ENCODE measurements around the gene SPN. TPM values are rescaled to one million over a fixed set of nuclear protein-coding genes. Genes with fewer than 3 reads are reported as not detected.

Gene SPN
- polyA plus RNA-seq, 1 of the 3 experiments (the other 2 are of a cell fraction) = 0.10 TPM

- ChIA-PET POLR2A (no interaction called here), CTCF (no interaction called here)
- H3F3A ChIP-seq (replicated peaks; ENCODE audit: insufficient read depth) = no peaks in the 10 kb centered on the region
- DNase-seq = no peak
- no peaks in the 10 kb centered on the region for H4K20me1 ChIP-seq (ENCODE audit: insufficient read depth)
- no peak overlapping the region for H2AFZ ChIP-seq (ENCODE audit: low read depth)
- no peaks in the 10 kb centered on the region for H3K27me3 ChIP-seq (ENCODE audit: insufficient read depth)
- TF ChIP-seq RXRA (IDR thresholded peaks at IDR 0.05; ENCODE audit: borderline replicate concordance, low read depth) = no peak
- TF ChIP-seq GABPA (IDR thresholded peaks at IDR 0.05; ENCODE audit: low read depth) = no peak
- TF ChIP-seq USF2 (IDR thresholded peaks at IDR 0.05; ENCODE audit: borderline replicate concordance, low read depth, low read length) = no peak
- TF ChIP-seq REST (IDR thresholded peaks at IDR 0.05; ENCODE audit: low read depth, low read length) = no peak
- no peaks in the 10 kb centered on the region for H3K9me3 ChIP-seq
- no peak overlapping the region for H3K27ac ChIP-seq (ENCODE audit: low read depth in 2 of 2, low read length in 1 of 2)
- no peak overlapping the region for H3K4me2 ChIP-seq
- H3K4me1 ChIP-seq (ENCODE audit: control insufficient read depth in 1 of 2, insufficient read depth in 2 of 2, low read depth in 1 of 2, low read length in 1 of 2) = no peaks in the 10 kb centered on the region
- H3K9ac ChIP-seq = no peak overlapping the region
- H3K36me3 ChIP-seq (replicated peaks in 1 of 2; ENCODE audit: control insufficient read depth in 1 of 2, insufficient read depth in 2 of 2, low read length in 1 of 2) = no peaks in the 10 kb centered on the region
- H3K79me2 ChIP-seq (ENCODE audit: insufficient read depth) = no peaks in the 10 kb centered on the region
- H3K9me2 ChIP-seq = no peaks in the 10 kb centered on the region
- no peak overlapping the region for H3K4me3 ChIP-seq (ENCODE audit: low read depth in 2 of 2, low read length in 1 of 2)
- WGBS (ENCODE audit: low lambda C conversion rate) = 81% methylated on average over 6 of the region's 6 CpGs
Observed at GRCh38 chr16:29658705-29659104, 4.3 kb upstream of the SPN start.

- no peaks in the 10 kb centered on the region for H3K36me3 ChIP-seq (replicated peaks in 1 of 2; ENCODE audit: control insufficient read depth in 1 of 2, insufficient read depth in 2 of 2, low read length in 1 of 2)
- DNase-seq = no peak
- H3K27ac ChIP-seq (ENCODE audit: low read depth in 2 of 2, low read length in 1 of 2) = no peak overlapping the region
- no peaks in the 10 kb centered on the region for H3F3A ChIP-seq (replicated peaks; ENCODE audit: insufficient read depth)
- no peaks in the 10 kb centered on the region for H4K20me1 ChIP-seq (ENCODE audit: insufficient read depth)
- WGBS (ENCODE audit: low lambda C conversion rate) = 79% methylated on average over 17 of the region's 17 CpGs
- no peaks in the 10 kb centered on the region for H3K27me3 ChIP-seq (ENCODE audit: insufficient read depth)
- no peaks in the 10 kb centered on the region for H3K9me2 ChIP-seq
- ChIA-PET CTCF (no interaction called here), POLR2A (no interaction called here)
- no peak overlapping the region for H3K4me2 ChIP-seq
- no peaks in the 10 kb centered on the region for H3K9me3 ChIP-seq
- peaks cover 0 to 2% of the 10 kb centered on the region in 2 experiments; a peak in 1 of 4 replicates for H3K4me1 ChIP-seq (ENCODE audit: control insufficient read depth in 1 of 2, insufficient read depth in 2 of 2, low read depth in 1 of 2, low read length in 1 of 2)
- H3K79me2 ChIP-seq (ENCODE audit: insufficient read depth) = no peaks in the 10 kb centered on the region
- no peak overlapping the region for H3K9ac ChIP-seq
- H2AFZ ChIP-seq (ENCODE audit: low read depth) = no peak overlapping the region
- no peak overlapping the region for H3K4me3 ChIP-seq (ENCODE audit: low read depth in 2 of 2, low read length in 1 of 2)
- TF ChIP-seq CTCF (IDR thresholded peaks at IDR 0.05) = no peak
- no peak for TF ChIP-seq CHD2 (IDR thresholded peaks at IDR 0.05; ENCODE audit: low read length, partially characterized antibody)
- no peak for TF ChIP-seq IRF3 (IDR thresholded peaks at IDR 0.05; ENCODE audit: low read depth, low read length)
- TF ChIP-seq MAX (IDR thresholded peaks at IDR 0.05; ENCODE audit: low read depth) = no peak
- TF ChIP-seq FOSL2 (IDR thresholded peaks at IDR 0.05; ENCODE audit: borderline replicate concordance, low read depth) = no peak
- TF ChIP-seq JUND (IDR thresholded peaks at IDR 0.05) = no peak
- TF ChIP-seq ZBTB33 (IDR thresholded peaks at IDR 0.05; ENCODE audit: borderline replicate concordance, low read depth) = no peak
- no peak for TF ChIP-seq TEAD4 (IDR thresholded peaks at IDR 0.05; ENCODE audit: borderline replicate concordance, insufficient read depth)
- no peak for TF ChIP-seq POLR2AphosphoS5 (IDR thresholded peaks at IDR 0.05; ENCODE audit: low read depth, low read length)
- TF ChIP-seq PBX3 (IDR thresholded peaks at IDR 0.05) = no peak
- TF ChIP-seq SIN3A (IDR thresholded peaks at IDR 0.05; ENCODE audit: borderline replicate concordance, low read depth, low read length) = no peak
Observed at GRCh38 chr16:29662000-29662728, 883 bp upstream of the SPN start.

Data from SK-N-SH (cell line).